IMR-90 (cell line): ENCODE measurements around the gene CIBAR2. TPM values are rescaled to one million over a fixed set of nuclear protein-coding genes. Genes with fewer than 3 reads are reported as not detected.

Experiments used
- ATAC-seq: fragments of 200-7000 bp; cut with Tn5 transposase; 2 replicates; pipeline ENCODE4 v1.9.1; 2020; ENCODE audit warnings: low read depth, mild to moderate bottlenecking, moderate library complexity
- BruUV-seq: library from RNA; stranded (reverse); fragments of 400-500 nt; replicated peaks from 2 replicates; lab custom pipeline; 2021; lab: Mats Ljungman, UMichigan
- CTCF ChIA-PET: fragments of 300-600 bp; formaldehyde crosslinking; extraction: SDS; loops from one replicate; lab custom pipeline; 2021; ENCODE audit warnings: antibody characterized with exemption; lab: Yijun Ruan, JAX
- POLR2A ChIA-PET: fragments of 300-600 bp; sonication (Branson Sonifier 250); formaldehyde crosslinking; loops from one replicate; lab custom pipeline; 2022; ENCODE audit warnings: antibody characterized with exemption; ENCODE audit not compliant: unreplicated experiment; lab: Charles Lee
- DNase-seq: peaks from one replicate; pipeline ENCODE4 v3.0.0; 2013
- H2AFZ ChIP-seq: replicated peaks from 2 replicates; pipeline ENCODE3; 2013; ENCODE audit warnings: low read length, mild to moderate bottlenecking; ENCODE audit not compliant: poor library complexity
- H2AK5ac ChIP-seq: 2 replicates; pipeline ENCODE4 v1.6.1; 2013; ENCODE audit warnings: low read depth, low read length, inconsistent platforms
- H2AK9ac ChIP-seq: replicated peaks from 2 replicates; pipeline ENCODE3; 2013; ENCODE audit warnings: mild to moderate bottlenecking, low read depth, low read length, moderate library complexity; ENCODE audit not compliant: poor library complexity
- H2BK120ac ChIP-seq: 2 replicates; pipeline ENCODE4 v1.6.1; 2013; ENCODE audit warnings: low read depth, low read length, inconsistent platforms
- H2BK15ac ChIP-seq: 3 replicates; pipeline ENCODE4 v1.6.1; 2013; ENCODE audit warnings: low read depth, low read length, inconsistent platforms
- H2BK20ac ChIP-seq: 2 replicates; pipeline ENCODE4 v1.6.1; 2013; ENCODE audit warnings: low read depth, mild to moderate bottlenecking, inconsistent platforms, low read length, moderate library complexity
- H2BK5ac ChIP-seq: 2 replicates; pipeline ENCODE4 v1.6.1; 2013; ENCODE audit warnings: mild to moderate bottlenecking, low read depth, low read length, inconsistent platforms; ENCODE audit not compliant: poor library complexity, severe bottlenecking
- H3K14ac ChIP-seq: replicated peaks from 2 replicates; pipeline ENCODE4 v1.6.1; 2013; ENCODE audit warnings: low read depth, low read length, inconsistent platforms
- H3K18ac ChIP-seq: 2 replicates; pipeline ENCODE4 v1.6.1; 2013; ENCODE audit warnings: low read depth, low read length, control low read depth
- H3K23ac ChIP-seq: 2 replicates; pipeline ENCODE4 v1.6.1; 2013; ENCODE audit warnings: low read depth, low read length, inconsistent platforms
- H3K27ac ChIP-seq: 2 replicates; pipeline ENCODE4 v1.5.1; 2013; ENCODE audit warnings: mild to moderate bottlenecking, control low read depth, low read length; ENCODE audit not compliant: insufficient read depth
- H3K27me3 ChIP-seq: 2 replicates; pipeline ENCODE4 v1.6.1; 2013; ENCODE audit warnings: low read length; ENCODE audit not compliant: control insufficient read depth, insufficient read depth
- H3K36me3 ChIP-seq: 2 replicates; pipeline ENCODE4 v1.6.1; 2013; ENCODE audit warnings: low read length, mixed read lengths; ENCODE audit not compliant: control insufficient read depth, insufficient read depth
- H3K4ac ChIP-seq: 2 replicates; pipeline ENCODE4 v1.6.1; 2013; ENCODE audit warnings: low read depth, low read length, inconsistent platforms
- H3K4me1 ChIP-seq: 2 replicates; pipeline ENCODE4 v1.6.1; 2013; ENCODE audit warnings: low read length, mixed read lengths; ENCODE audit not compliant: control insufficient read depth, insufficient read depth
- H3K4me2 ChIP-seq: 2 replicates; pipeline ENCODE4 v1.6.1; 2013; ENCODE audit warnings: low read depth, mild to moderate bottlenecking, control low read depth, low read length, moderate library complexity
- H3K4me3 ChIP-seq: 2 replicates; pipeline ENCODE4 v1.5.1; 2013; ENCODE audit warnings: low read depth, mild to moderate bottlenecking, control low read depth, low read length, moderate library complexity; ENCODE audit not compliant: insufficient read depth
- H3K56ac ChIP-seq: 2 replicates; pipeline ENCODE4 v1.6.1; 2013; ENCODE audit warnings: low read length, inconsistent platforms; ENCODE audit not compliant: insufficient read depth; ENCODE audit errors: extremely low read depth
- H3K79me1 ChIP-seq, 2 experiments: 2 replicates each; pipeline ENCODE4 v1.6.1; 2013; ENCODE audit warnings: low read length in 2 of 2, inconsistent platforms in 1 of 2, low read depth in 1 of 2
- H3K9ac ChIP-seq: 2 replicates; pipeline ENCODE4 v1.6.1; 2013; ENCODE audit warnings: low read depth, low read length, control low read depth
- H3K9me1 ChIP-seq: 2 replicates; pipeline ENCODE4 v1.6.1; 2013; ENCODE audit warnings: low read length, inconsistent platforms; ENCODE audit not compliant: insufficient read depth
- H3K9me3 ChIP-seq: 2 replicates; pipeline ENCODE4 v1.6.1; 2013; ENCODE audit warnings: low read length; ENCODE audit not compliant: control insufficient read depth, insufficient read depth
- H4K20me1 ChIP-seq: 2 replicates; pipeline ENCODE4 v1.6.1; 2013; ENCODE audit warnings: low read length, inconsistent platforms; ENCODE audit not compliant: insufficient read depth
- H4K5ac ChIP-seq: 2 replicates; pipeline ENCODE4 v1.6.1; 2013; ENCODE audit warnings: mild to moderate bottlenecking, low read depth, low read length, control low read depth
- H4K8ac ChIP-seq, 2 experiments: 2 replicates each; pipeline ENCODE4 v1.6.1; 2013; ENCODE audit warnings: low read depth in 2 of 2, low read length in 2 of 2, control low read depth in 1 of 2, inconsistent platforms in 1 of 2
- H4K91ac ChIP-seq: 2 replicates; pipeline ENCODE4 v1.6.1; 2013; ENCODE audit warnings: low read depth, low read length, inconsistent platforms; ENCODE audit not compliant: insufficient read depth
- CEBPB ChIP-seq: IDR thresholded peaks from 2 replicates; pipeline ENCODE4 v1.6.1; 2012; ENCODE audit warnings: low read depth, low read length, improper control_type of control experiment
- CHD1 ChIP-seq: IDR thresholded peaks from 2 replicates; pipeline ENCODE4 v1.6.1; 2012; ENCODE audit warnings: low read depth, low read length, improper control_type of control experiment
- MAZ ChIP-seq: IDR thresholded peaks from 2 replicates; pipeline ENCODE4 v1.6.1; 2012; ENCODE audit warnings: low read depth, mild to moderate bottlenecking, low read length, improper control_type of control experiment, moderate library complexity, borderline replicate concordance
- SMC3 ChIP-seq: fragments of 150-350 bp; IDR thresholded peaks from 2 replicates; pipeline ENCODE4 v1.6.1; 2016; ENCODE audit warnings: low read depth, mild to moderate bottlenecking, antibody characterized with exemption, low read length, moderate library complexity
- USF2 ChIP-seq: fragments of 150-350 bp; IDR thresholded peaks from 2 replicates; pipeline ENCODE4 v1.6.1; 2017; ENCODE audit warnings: mild to moderate bottlenecking, antibody characterized with exemption, low read length, low read depth
- WGBS, 2 experiments: methylation state at CpG; one replicate each; pipeline versions ENCODE4 v1.1.5 to v1.1.7; 2013; ENCODE audit warnings: missing lambda C conversion rate in 2 of 2; ENCODE audit not compliant: insufficient read length in 1 of 2; ENCODE audit errors: extremely low coverage in 2 of 2; 5-methylcytosine and 5-hydroxymethylcytosine counted together
- dilution Hi-C: fragments of 300-500 bp; cut with HindIII; formaldehyde crosslinking; loops from one replicate; pipeline ENCODE4 v1.14.3; 2018; ENCODE audit warnings: low sequenced_read_pairs; ENCODE audit not compliant: unreplicated experiment
- in situ Hi-C: fragments of 300-500 bp; cut with MboI; formaldehyde crosslinking; loops from 3 replicates; pipeline ENCODE4 v1.14.3; 2019; ENCODE audit warnings: low sequenced_read_pairs, inconsistent platforms, mixed read lengths
- intact Hi-C: fragments of 100-400 bp; cut with micrococcal nuclease; formaldehyde crosslinking; loops from 2 replicates; pipeline ENCODE4 v1.10.0; 2022
- polyA plus RNA-seq, 3 experiments: library from polyadenylated mRNA; depleted of rRNA; stranded (reverse); fragments of >200 nt; gene quantifications; 2 replicates each; pipeline ENCODE4 v1.2.3, GENCODE V29; 2012; ENCODE audit warnings: low replicate concordance in 1 of 3
- total RNA-seq: library from RNA; depleted of rRNA; stranded (reverse); fragments of >200 nt; gene quantifications from 2 replicates; pipeline ENCODE4 v1.2.3, GENCODE V29; 2012

Gene CIBAR2
- total and polyA plus RNA-seq, 2 of the 4 experiments (the other 2 are of a cell fraction): 0.18 to 0.24 TPM

- intact Hi-C loops: no loop called here
These were observed 26.8 kb upstream of the CIBAR2 start for GRCh38 chr16:85138825-85139627.

More at GRCh38 chr16:85138825-85139627, 26.8 kb upstream of the CIBAR2 start:
- Histone ChIP-seq H3K36me3 (no peaks in the 10 kb centered on the region), H4K8ac (no peak overlapping the region), H4K91ac (no peak overlapping the region), H2BK5ac (no peak overlapping the region), H3K9me1 (peaks cover 18% of the 10 kb centered on the region; the same call in 1 of the 2 replicates), H3K27me3 (peaks cover 4% of the 10 kb centered on the region), H3K27ac (no peak overlapping the region), H2AK5ac (peak overlapping the region; percentile 70), H2BK20ac (no peak overlapping the region), H2AK9ac (peak overlapping the region; percentile 94), H2BK120ac (no peak overlapping the region), H3K9ac (no peak overlapping the region), H3K56ac (no peak overlapping the region), H3K4me2 (no peak overlapping the region), H2AFZ (no peak overlapping the region), H4K20me1 (no peaks in the 10 kb centered on the region), H3K4me3 (no peak overlapping the region), H3K14ac (no peak overlapping the region), H3K18ac (no peak overlapping the region), H3K23ac (no peak overlapping the region), H3K4ac (0 out of 2 replicates have a peak overlapping the region, but pooled peaks have one; percentile 47), H4K5ac (no peak overlapping the region), H2BK15ac (no peak overlapping the region), H3K4me1 (peaks cover 17% of the 10 kb centered on the region), H3K9me3 (no peaks in the 10 kb centered on the region), H3K79me1 (no peaks in the 10 kb centered on the region)
- dilution Hi-C loops (no loop called here), in situ Hi-C loops (no loop called here)
- CTCF ChIA-PET: no interaction called here
- 77% methylated on average over 4 of the region's 16 CpGs; no CpG with 5 or more reads in 1 of the 2 experiments for WGBS, 2 experiments
- BruUV-seq: no TSS peak
- TF ChIP-seq MAZ (no peak), SMC3 (no peak), CEBPB (no peak), USF2 (no peak), CHD1 (no peak)
- POLR2A ChIA-PET: no interaction called here
- ATAC-seq (no peak), DNase-seq (no peak)
